Measurements from ENCODE around the gene TRPM4.
"Not testable (repeated sequence)": the region's sequence is repeated elsewhere in the genome, so short reads cannot be mapped to it uniquely, and the experiment has no call there.

The TRPM4 gene

DNA sequence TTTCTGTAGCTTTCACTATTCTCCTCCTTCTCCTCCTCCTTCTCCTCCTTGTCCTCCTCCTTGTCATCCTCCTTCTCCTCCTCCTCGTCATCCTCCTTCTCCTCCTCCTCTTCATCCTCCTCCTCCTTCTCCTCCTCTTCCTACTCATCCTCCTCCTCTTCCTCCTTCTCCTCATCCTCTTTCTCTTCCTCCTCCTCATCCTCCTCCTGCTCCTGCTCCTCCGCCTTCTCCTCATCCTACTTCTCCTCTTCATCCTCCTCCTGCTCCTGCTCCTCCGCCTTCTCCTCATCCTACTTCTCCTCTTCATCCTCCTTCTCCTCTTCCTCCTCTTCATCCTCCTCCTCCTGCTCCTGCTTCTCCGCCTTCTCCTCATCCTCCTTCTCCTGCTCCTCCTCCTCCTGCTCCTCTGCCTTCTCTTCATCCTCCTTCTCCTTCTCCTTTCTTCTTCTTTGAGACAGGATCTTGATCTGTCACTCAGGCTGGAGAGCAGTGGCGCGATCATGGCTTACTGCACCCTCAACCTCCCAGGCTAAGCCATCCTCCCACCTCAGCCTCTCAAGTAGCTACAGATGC, 36.3 kb downstream of the TRPM4 start:
- no peak for DNase-seq

DNA sequence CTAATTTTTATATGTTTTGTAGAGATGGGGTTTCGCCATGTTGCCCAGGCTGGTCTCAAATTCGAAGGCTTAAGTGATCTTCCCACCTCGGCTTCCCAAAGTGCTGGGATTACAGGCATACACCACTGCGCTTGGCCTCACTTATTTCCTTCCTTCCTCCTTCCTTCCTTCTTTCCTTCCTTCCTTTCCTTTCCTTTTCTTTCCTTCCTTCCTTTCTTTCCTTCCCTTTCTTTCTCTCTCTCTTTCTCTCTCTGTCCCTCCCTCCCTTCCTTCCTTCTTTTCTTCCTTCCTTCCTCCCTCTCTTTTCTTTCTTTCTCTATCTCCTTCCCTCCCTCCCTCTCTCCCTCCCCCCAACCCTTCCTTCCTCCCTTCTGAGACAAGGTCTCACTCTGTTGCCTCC, 36.8 kb downstream of the TRPM4 start:
- no peak for DNase-seq

GRCh38 chr19:49196527-49197240, 39.1 kb downstream of the TRPM4 start:
- no peak for DNase-seq

DNA sequence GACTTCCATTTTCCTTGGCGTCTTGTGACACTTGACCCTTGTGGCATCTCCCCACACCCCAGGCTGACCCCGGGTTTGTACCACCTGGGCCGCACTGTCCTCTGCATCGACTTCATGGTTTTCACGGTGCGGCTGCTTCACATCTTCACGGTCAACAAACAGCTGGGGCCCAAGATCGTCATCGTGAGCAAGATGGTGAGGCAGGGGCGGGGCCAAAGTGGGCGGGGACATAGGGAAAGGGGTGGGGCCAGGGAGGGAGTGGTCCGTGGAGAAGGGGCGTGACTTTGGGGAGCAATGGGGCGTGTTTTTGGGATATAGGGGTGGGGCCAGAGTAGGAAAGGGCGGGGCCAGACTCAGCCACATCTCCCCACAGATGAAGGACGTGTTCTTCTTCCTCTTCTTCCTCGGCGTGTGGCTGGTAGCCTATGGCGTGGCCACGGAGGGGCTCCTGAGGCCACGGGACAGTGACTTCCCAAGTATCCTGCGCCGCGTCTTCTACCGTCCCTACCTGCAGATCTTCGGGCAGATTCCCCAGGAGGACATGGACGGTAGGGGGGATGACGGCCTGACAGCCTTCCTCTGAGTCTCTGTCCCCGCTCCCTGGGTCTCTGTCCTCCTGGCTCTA, 42.8 kb downstream of the TRPM4 start:
- DNase-seq: no peak

DNA sequence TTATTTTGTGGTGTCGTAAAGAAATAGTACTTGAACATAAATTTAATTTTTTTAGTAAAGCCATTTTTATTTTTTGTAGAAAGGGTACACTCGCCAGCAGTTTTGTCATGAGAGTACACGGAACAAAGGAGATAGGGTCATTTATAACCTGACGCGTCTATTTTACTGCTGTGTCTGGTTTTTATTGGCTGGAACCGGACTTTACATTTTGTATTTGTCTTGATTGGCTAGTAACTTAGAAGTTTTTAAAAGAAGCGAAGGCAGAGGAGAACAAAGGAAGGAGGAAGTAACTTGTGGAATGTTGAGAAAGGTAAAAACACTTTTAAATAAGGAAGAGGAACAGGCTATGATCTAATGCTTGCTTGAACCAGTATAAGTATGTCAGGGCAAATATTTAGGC, 43.5 kb downstream of the TRPM4 start:
- DNase-seq: no peak

DNA sequence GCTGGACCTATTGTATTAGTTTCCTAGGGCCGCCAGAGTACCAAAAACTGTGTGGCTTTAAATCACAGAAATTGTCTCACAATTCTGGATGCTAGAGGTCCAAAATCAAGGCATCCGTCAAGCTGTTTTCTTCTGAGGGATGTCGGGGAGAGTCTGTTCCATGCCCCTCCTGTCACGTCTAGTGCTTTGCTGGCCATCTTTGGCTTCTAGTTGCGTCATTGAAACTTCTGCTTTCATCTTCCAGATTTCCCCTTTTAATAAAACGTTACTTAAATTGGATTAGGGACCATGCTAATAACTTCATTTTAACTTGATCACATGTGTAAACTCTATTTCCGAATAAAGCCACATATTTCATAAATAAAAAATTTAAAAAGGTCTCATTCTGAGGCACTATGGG, 47.5 kb downstream of the TRPM4 start:
- no peak for DNase-seq

DNA sequence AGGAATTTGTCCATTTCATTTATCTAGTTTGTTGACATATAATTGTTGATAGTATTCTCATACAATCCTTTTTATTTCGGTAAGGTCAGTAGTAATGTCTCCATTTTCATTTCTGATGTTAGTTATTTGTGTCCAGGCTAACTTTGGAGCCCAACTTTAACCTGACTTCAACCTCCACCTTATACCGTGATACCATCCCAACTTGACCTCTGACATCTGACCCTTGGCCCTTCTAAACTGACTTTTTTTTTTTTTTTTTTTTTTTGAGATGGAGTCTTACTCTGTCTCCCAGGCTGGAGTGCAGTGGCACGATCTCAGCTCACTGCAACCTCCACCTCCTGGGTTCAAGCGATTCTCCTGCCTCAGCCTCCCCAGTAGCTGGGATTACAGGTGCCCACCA, 51.9 kb downstream of the TRPM4 start:
- DNase-seq: not testable (repeated sequence)

DNA sequence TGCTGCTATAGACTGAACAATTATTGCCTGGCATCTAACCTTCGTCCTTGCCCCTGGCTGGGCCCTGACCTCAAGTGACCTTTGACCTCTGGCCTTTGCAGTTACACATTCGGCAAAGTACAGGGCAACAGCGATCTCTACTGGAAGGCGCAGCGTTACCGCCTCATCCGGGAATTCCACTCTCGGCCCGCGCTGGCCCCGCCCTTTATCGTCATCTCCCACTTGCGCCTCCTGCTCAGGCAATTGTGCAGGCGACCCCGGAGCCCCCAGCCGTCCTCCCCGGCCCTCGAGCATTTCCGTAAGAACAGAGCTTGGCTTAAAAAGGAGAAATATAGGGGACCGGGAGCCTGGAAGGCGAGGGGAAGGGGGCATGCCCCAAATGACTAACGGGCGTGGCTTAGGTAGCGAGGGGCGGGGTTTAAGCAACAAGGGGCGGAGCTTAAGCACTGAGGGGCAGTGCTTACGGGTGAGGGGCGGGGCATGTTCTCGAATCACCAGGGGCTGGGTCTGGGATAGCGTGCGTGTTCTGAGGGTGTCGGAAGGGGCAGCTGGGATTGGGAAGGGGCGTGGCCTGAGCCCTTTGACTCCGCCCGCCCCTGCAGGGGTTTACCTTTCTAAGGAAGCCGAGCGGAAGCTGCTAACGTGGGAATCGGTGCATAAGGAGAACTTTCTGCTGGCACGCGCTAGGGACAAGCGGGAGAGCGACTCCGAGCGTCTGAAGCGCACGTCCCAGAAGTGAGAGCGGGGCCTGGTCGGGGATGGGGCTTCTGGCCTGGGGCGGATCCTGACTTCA, 52.7 kb downstream of the TRPM4 start:
- DNase-seq: peak; percentile 14 to 25

DNA sequence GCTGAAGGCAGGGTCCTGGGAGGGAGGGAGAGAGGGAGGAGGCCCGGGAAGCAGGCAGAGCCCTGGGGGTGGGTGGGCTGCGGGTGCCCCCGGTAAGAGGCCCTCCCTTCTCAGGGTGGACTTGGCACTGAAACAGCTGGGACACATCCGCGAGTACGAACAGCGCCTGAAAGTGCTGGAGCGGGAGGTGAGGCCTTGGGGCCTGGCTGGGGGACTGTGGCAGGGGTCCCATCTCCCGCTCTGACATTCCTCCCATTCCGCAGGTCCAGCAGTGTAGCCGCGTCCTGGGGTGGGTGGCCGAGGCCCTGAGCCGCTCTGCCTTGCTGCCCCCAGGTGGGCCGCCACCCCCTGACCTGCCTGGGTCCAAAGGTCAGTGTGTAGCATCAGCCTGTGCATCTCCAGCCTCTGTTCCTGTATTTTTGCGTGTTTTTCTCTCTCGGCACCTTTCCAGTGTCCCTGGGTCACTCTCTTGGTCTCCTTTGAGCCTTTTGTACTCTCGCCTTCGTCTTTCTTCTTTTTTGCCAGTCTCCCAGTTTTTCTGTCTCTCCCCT, 53.4 kb downstream of the TRPM4 start:
- no peak for DNase-seq

GRCh38 chr19:49212016-49212701, 54.6 kb downstream of the TRPM4 start:
- DNase-seq: no peak

DNA sequence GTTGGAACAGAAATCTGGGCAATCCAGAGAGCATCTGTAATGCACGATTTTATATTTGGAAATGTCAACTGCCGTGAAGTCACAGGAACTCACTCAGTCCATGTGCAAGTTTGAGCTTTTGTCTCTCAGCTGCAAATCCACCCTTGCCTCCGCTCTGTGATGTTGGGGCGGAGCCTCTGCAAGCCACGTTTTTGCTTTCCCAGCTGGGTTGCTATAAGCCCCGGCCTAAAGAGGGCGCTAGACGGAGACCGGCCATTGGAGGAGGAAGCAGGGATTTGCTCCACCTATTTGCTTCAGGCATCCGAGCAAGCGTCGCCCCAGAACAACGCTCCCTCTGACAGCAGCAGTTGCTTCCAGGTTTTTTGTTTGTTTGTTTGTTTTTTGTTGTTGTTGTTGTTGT, 56.2 kb downstream of the TRPM4 start:
- DNase-seq: no peak

DNA sequence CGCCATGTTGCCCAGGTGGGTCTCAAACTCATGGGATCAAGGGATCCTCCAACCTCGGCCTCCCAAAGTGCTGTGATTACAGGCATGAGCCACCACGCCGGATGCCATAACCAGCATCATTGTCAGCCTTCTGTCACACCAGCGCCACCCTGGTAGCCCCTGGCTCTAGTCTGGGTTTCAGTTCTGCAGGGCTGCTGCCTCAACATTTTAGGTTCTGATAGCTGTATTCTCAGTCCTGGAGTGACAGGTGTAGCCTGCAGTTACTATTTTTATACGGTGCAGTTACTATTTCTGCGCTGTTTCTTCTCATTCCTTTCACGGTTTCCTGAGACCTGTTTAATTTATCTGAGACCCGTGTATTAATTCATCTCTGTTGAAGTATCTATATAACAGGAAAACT, 57.1 kb downstream of the TRPM4 start:
- DNase-seq: no peak

- no peak for DNase-seq
Observed at GRCh38 chr19:49216071-49216470, 58.5 kb downstream of the TRPM4 start.

DNA sequence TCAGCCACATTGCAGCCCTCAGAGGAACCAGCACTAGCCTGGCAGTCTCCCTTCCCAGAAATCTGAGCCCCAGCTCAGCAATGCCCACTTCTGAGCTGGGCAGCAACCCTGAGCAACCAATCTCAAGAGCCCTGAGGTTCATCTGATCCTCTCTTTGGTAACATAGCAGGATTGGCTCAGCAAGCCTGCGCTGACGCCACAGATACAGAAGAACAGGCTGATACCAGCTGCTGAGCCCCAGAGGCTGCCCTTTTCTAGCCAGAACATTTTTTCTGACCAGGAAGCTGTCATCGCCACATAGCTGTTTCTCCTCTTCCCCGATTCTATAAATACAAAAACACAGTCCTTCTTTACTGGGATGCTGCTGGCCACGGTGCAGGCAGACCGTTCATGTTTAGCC, 59.8 kb downstream of the TRPM4 start:
- no peak for DNase-seq

- DNase-seq: no peak
Observed at GRCh38 chr19:49222011-49222410, 64.4 kb downstream of the TRPM4 start.

DNA sequence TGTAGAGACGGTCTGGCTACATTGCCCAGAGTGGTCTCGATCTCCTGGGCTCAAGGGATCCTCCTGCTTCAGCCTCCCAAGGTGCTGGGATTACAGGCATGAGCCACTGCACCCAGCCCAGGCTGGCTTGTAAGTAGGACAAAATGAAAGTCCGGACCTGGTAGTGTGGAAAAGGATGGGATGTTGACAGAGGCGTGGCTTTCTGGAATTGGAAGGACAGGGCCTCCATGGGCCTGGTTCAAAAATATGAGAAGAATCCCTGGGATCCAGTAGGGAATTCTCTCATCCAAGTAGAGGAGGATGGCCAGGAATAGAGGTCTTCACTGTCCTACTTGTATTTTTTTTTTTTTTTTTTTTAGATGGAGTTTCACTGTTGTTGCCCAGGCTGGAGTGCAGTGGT, 64.9 kb downstream of the TRPM4 start:
- no peak for DNase-seq

DNA sequence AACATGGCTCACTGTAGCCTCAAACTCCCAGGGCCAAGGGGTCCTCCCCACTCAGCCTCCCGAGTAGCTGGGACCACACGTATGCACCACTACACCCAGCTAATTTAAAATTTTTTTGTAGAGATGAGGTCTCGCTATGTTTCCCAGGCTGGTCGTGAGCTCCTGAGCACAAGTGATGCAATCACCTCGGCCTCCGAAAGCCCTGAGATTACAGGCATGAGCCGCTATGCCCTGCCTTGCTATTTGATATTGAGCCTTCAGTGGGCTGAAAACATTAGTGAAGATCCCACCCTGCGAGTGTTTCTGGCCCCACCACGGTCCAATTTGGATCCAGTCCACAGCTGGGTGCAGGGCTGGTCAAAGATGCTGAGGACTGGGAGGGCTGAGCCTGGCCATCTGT, 65.9 kb downstream of the TRPM4 start:
- no peak for DNase-seq

DNA sequence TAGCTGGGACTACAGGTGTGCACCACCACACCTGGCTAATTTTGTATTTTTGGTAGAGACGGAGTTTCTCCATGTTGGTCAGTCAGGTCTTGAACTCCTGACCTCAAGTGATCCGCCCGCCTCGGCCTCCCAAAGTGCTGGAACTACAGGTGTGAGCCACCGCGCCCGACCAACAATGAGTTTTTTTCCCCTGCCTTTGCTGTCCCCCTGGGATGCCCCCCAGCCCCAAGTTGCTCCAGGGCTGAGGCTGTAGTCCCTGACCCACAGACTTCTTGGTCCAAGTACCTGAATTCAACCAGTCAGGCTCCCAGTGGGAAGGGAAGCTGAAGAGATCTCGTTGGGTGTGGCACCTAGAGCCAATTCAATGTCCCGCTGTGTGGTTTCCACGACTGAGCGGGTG, 66.8 kb downstream of the TRPM4 start:
- not testable (repeated sequence) for DNase-seq

DNA sequence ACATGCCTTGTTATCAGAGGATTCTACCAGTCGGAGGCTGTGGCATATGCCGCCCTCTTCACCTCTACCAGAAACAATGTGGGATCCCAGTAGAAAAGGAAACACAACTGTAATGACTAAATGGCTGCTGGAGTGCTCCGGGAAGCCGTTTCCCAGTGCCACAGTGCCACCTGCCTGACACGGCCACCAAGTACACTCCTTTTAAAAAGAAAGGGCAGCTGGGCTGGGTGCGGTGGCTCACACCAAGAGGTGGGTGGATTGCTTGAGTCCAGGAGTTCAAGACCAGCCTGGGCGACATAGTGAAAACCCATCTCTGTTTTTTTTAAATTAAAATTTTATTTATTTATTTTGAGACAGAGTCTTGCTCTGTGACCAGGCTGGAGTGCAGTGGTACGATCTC, 67.3 kb downstream of the TRPM4 start:
- DNase-seq: peak in 1 of 2 experiments; percentile 15

DNA sequence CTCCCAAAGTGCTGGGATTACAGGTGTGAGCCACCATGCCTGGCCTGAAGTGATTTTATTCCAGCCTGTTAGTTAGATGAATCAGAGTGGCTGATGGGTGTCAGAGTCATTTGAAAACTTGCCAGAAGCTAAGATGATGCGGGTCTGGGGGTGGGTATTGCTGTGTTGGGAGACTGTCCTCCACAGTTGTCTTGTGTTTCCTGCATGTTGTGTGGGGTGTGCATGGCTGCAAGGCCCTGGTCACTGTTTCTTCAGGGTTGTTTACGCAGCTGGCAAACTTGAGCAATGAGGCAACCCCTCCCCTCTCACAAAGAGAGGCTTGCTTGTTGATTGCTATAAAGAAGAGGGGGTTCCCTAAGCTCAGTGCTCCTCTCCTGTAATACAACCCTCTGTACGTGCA, 71.8 kb downstream of the TRPM4 start:
- DNase-seq: no peak

GRCh38 chr19:49231389-49231788, 73.8 kb downstream of the TRPM4 start:
- DNase-seq: no peak

- DNase-seq: no peak
Observed at GRCh38 chr19:49231804-49232203, 74.2 kb downstream of the TRPM4 start.

GRCh38 chr19:49233163-49233562, 75.6 kb downstream of the TRPM4 start:
- no peak for DNase-seq

Measured in stimulated activated CD4-positive, alpha-beta T cell treated with anti-CD3 and anti-CD28 coated beads, Interleukin-4, amount 100 ng/mL, for 4 hours (primary cell).